ENCODE measurements around the gene MKI67.
"Not testable (repeated sequence)": the region's sequence is repeated elsewhere in the genome, so short reads cannot be mapped to it uniquely, and the experiment has no call there.

MKI67 gene, protein sequence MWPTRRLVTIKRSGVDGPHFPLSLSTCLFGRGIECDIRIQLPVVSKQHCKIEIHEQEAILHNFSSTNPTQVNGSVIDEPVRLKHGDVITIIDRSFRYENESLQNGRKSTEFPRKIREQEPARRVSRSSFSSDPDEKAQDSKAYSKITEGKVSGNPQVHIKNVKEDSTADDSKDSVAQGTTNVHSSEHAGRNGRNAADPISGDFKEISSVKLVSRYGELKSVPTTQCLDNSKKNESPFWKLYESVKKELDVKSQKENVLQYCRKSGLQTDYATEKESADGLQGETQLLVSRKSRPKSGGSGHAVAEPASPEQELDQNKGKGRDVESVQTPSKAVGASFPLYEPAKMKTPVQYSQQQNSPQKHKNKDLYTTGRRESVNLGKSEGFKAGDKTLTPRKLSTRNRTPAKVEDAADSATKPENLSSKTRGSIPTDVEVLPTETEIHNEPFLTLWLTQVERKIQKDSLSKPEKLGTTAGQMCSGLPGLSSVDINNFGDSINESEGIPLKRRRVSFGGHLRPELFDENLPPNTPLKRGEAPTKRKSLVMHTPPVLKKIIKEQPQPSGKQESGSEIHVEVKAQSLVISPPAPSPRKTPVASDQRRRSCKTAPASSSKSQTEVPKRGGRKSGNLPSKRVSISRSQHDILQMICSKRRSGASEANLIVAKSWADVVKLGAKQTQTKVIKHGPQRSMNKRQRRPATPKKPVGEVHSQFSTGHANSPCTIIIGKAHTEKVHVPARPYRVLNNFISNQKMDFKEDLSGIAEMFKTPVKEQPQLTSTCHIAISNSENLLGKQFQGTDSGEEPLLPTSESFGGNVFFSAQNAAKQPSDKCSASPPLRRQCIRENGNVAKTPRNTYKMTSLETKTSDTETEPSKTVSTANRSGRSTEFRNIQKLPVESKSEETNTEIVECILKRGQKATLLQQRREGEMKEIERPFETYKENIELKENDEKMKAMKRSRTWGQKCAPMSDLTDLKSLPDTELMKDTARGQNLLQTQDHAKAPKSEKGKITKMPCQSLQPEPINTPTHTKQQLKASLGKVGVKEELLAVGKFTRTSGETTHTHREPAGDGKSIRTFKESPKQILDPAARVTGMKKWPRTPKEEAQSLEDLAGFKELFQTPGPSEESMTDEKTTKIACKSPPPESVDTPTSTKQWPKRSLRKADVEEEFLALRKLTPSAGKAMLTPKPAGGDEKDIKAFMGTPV (N-terminal part only)

DNA sequence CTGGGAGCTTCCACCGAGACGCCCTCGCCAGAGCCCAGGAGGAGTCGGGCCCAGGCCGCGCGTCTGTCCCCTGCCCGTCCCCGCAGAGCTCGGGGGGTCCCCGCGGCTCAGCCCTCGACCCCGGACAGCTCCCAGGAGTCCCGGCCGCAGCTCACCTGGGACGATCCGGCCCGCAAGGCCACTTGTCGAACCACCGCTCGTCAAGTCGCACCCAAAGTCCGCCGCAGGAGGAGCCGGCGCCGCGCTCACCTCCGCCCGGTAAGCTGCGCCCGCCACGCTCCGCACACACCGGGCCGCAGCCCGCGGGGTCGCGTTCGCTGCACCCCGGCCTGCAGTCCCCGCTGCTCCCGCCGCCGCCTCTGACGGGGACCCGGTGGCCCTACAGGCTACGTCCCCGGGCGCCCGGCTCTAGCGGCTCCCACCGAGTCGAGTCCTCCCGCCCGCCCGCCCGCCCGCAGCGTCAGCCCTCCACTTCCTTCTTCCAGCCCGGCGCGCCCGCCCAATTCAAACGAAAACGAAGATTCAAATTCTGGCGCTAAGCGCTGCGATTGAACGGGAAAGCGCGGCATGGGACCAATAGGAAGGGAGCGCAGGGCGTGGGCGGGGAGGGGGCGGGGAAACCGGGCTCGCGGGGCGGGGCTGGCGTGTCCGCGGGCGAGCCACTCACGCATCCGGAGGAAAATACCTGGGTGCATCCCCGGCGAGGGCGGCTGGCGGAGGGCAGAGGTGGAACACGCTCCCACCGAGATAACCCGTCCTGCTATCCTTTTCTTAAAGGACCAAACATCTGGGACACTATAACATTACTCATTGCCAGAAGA is at the start of gene MKI67:
Gene MKI67, minus strand, starts transcription at position 480 of the 821 bp plus-strand sequence. CDS start 756 bp downstream, outside the sequence.
- Histone ChIP-seq H3K4me1 (ENCODE audit: control insufficient read depth in 1 of 2, insufficient read depth in 2 of 2, low read length in 2 of 2) (peaks cover 12 to 22% of the 10 kb centered on the region in 2 donors), H3K9me3 (ENCODE audit: control insufficient read depth in 1 of 2, low read length in 2 of 2) (no peaks in the 10 kb centered on the region), H3K27me3 (ENCODE audit: control insufficient read depth in 1 of 2, insufficient read depth in 2 of 2, low read length in 2 of 2) (peaks cover 3 to 10% of the 10 kb centered on the region in 2 donors), H3K4me3 (ENCODE audit: low read depth in 1 of 2, low read length in 2 of 2) (peak within 1 kb of the TSS; percentile 72 to 79), H3K36me3 (ENCODE audit: control insufficient read depth in 1 of 2, insufficient read depth in 2 of 2, low read length in 2 of 2) (no peaks in the 10 kb centered on the region), H3K9ac (ENCODE audit: low read depth in 1 of 2, low read length in 2 of 2) (peak within 1 kb of the TSS; percentile 56 to 62), H3K27ac (ENCODE audit: low read depth, low read length) (no peak within 1 kb of the TSS)

DNA sequence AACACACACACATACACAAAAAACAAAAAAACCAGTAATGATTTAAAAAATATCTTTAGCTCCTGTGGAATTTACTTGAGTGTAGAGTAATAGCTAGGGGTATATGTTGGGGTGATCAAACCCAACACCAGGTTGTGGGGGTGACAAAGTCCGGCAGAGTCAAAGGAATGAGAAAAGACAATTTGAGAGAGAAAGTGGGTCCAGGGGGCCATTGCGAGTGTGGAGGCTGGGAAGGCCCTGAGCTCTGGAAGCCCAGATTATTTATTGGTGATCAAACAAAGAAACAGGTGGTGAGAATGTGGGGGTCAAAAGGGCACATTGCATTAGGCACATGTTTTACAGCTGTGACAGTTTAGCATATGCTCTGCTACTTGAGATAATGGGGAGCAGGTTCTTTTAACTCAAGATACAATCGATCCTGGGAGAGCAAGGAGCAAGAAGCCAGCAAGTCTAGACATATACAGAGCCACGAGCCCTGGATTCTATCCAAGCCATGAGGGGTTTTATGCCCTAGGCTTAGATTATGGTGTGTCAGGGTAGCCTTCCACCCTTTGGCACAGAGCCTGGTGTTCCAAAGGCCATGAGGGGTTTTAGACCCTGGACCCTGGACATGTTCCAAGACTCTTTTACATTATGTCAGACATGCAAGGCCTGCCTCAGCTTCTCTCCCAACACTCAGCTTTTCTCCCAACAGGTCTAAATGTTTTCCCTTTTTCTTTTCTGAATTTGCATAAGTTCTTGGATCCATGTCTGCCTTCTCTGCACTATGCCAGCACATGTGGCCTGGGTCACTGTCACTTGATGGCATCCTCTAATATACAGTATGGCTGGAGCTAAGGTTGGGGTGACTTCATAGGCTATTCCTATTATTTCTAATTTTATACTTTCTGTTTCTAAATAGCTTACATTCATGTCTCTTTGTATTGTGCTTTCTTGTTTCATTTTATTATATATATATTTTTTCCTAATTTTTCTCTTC is 48.6 kb upstream of the MKI67 start:
- H3K4me3 ChIP-seq (ENCODE audit: low read depth in 1 of 2, low read length in 2 of 2), result no peak overlapping the region
- no peaks in the 10 kb centered on the region for H3K36me3 ChIP-seq (ENCODE audit: control insufficient read depth in 1 of 2, insufficient read depth in 2 of 2, low read length in 2 of 2)
- H3K27me3 ChIP-seq (ENCODE audit: control insufficient read depth in 1 of 2, insufficient read depth in 2 of 2, low read length in 2 of 2), result no peaks in the 10 kb centered on the region
- no peak overlapping the region for H3K27ac ChIP-seq (ENCODE audit: low read depth, low read length)
- H3K4me1 ChIP-seq (ENCODE audit: control insufficient read depth in 1 of 2, insufficient read depth in 2 of 2, low read length in 2 of 2), result no peaks in the 10 kb centered on the region
- peaks cover 10 to 15% of the 10 kb centered on the region in 2 donors for H3K9me3 ChIP-seq (ENCODE audit: control insufficient read depth in 1 of 2, low read length in 2 of 2)
- no peak overlapping the region for H3K9ac ChIP-seq (ENCODE audit: low read depth in 1 of 2, low read length in 2 of 2)

DNA sequence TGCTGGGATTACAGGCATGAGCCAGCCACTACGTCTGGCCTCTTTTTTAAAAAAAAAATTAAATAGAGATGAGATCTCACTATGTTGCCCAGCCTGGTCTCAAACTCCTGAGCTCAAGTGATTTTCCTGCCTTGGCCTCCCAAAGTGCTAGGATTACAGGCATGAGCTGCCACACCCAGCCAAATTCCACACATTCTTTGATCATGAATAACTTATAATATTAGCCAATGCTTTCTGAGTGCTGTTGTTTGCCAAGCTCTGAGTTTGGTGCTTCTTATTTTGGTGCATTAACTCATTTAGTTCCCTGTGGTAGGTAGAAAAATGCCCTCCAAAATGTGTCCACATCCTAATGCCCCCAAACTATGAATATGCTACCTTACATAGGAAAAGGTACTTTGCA is 47.2 kb upstream of the MKI67 start:
- no peaks in the 10 kb centered on the region for H3K4me1 ChIP-seq (ENCODE audit: control insufficient read depth in 1 of 2, insufficient read depth in 2 of 2, low read length in 2 of 2)
- peaks cover 0 to 7% of the 10 kb centered on the region in 2 donors for H3K27me3 ChIP-seq (ENCODE audit: control insufficient read depth in 1 of 2, insufficient read depth in 2 of 2, low read length in 2 of 2)
- no peak overlapping the region for H3K27ac ChIP-seq (ENCODE audit: low read depth, low read length)
- H3K4me3 ChIP-seq (ENCODE audit: low read depth in 1 of 2, low read length in 2 of 2), result no peak overlapping the region
- no peak overlapping the region for H3K9ac ChIP-seq (ENCODE audit: low read depth in 1 of 2, low read length in 2 of 2)
- H3K9me3 ChIP-seq (ENCODE audit: control insufficient read depth in 1 of 2, low read length in 2 of 2), result peaks cover 10 to 15% of the 10 kb centered on the region in 2 donors
- no peaks in the 10 kb centered on the region for H3K36me3 ChIP-seq (ENCODE audit: control insufficient read depth in 1 of 2, insufficient read depth in 2 of 2, low read length in 2 of 2)

DNA sequence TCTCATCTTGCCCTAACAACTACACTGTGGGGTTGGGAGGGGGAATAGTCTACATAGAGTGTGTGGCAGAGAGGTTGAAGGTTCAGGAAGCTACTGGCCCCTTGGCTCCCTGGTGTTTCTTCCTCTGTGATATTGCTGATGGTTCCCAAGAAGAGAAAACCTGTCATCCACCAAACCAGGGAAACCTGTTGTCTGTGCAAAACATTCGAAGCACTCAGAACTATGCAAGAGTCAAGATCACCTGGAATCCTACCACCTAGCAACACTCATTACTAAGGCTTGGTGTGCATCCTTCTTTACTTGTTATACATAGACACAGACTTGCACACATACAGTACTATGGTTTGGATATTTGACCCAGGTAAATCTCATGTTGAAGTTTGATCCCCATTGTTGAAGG is 46.5 kb upstream of the MKI67 start:
- Histone ChIP-seq H3K9ac (ENCODE audit: low read depth in 1 of 2, low read length in 2 of 2) (no peak overlapping the region), H3K4me3 (ENCODE audit: low read depth in 1 of 2, low read length in 2 of 2) (no peak overlapping the region), H3K27me3 (ENCODE audit: control insufficient read depth in 1 of 2, insufficient read depth in 2 of 2, low read length in 2 of 2) (peaks cover 0 to 7% of the 10 kb centered on the region in 2 donors), H3K9me3 (ENCODE audit: control insufficient read depth in 1 of 2, low read length in 2 of 2) (peaks cover 10 to 15% of the 10 kb centered on the region in 2 donors), H3K27ac (ENCODE audit: low read depth, low read length) (no peak overlapping the region), H3K36me3 (ENCODE audit: control insufficient read depth in 1 of 2, insufficient read depth in 2 of 2, low read length in 2 of 2) (no peaks in the 10 kb centered on the region), H3K4me1 (ENCODE audit: control insufficient read depth in 1 of 2, insufficient read depth in 2 of 2, low read length in 2 of 2) (no peaks in the 10 kb centered on the region)

DNA sequence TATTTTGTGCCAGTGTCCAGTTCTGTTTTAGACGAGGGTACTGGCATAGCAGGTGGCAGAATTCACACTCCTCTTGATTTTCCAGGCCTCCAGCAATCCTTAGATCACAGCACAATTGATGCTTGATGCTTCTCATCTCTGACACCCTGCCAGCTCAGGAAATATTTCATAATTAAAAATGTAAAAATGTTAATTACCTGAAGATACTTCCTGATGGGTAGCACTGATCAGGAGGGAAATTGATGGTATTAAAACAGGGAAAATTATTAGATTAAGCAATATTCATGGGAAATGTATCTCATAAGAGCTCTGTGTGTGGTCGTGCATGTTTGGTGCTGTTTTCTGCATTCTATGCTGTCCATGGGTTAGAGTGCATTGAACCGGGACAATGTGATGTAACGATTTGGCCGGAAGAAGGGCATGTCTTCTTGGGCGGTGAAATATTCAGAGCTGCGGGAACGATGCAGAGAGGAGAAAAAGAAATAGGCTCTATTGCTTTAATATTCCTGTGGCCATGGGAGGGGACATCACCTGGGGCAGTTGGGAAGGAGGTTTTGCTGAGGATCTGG is 43.7 kb upstream of the MKI67 start:
- Histone ChIP-seq H3K9me3 (ENCODE audit: control insufficient read depth in 1 of 2, low read length in 2 of 2) (peaks cover 9 to 15% of the 10 kb centered on the region in 2 donors), H3K9ac (ENCODE audit: low read depth in 1 of 2, low read length in 2 of 2) (no peak overlapping the region), H3K36me3 (ENCODE audit: control insufficient read depth in 1 of 2, insufficient read depth in 2 of 2, low read length in 2 of 2) (no peaks in the 10 kb centered on the region), H3K4me3 (ENCODE audit: low read depth in 1 of 2, low read length in 2 of 2) (no peak overlapping the region), H3K27me3 (ENCODE audit: control insufficient read depth in 1 of 2, insufficient read depth in 2 of 2, low read length in 2 of 2) (peaks cover 0 to 7% of the 10 kb centered on the region in 2 donors), H3K4me1 (ENCODE audit: control insufficient read depth in 1 of 2, insufficient read depth in 2 of 2, low read length in 2 of 2) (no peaks in the 10 kb centered on the region), H3K27ac (ENCODE audit: low read depth, low read length) (no peak overlapping the region)

DNA sequence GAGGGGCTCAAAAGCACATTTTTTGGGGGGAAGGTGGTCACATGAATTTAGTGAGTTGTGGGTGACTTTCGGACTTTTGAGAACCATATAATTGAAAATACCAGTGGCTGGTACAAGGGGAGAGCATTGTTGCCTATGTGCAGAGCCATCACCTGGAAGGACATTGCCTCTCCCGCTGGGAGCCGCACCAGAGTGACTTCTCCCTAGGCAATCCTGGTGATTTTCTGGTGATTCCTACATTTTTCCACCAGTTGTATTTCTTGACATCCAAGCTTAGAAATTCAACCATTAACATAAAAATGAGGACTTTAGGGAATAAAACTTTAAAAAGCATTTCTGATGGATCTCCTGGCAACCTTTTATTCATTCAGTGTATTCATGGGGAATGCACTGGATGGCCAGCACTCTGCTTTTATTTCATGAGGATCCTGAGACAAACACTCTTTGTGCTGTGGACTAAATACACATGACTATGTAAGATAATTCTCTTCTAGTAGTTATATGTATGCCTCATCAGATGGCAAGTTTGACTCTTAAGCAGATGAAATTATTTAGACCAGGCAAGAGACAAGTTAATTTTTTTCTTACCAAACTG is 41.8 kb upstream of the MKI67 start:
- no peak overlapping the region for H3K9ac ChIP-seq (ENCODE audit: low read depth in 1 of 2, low read length in 2 of 2)
- H3K9me3 ChIP-seq (ENCODE audit: control insufficient read depth in 1 of 2, low read length in 2 of 2), result peaks cover 4 to 5% of the 10 kb centered on the region in 2 donors
- no peaks in the 10 kb centered on the region for H3K36me3 ChIP-seq (ENCODE audit: control insufficient read depth in 1 of 2, insufficient read depth in 2 of 2, low read length in 2 of 2)
- H3K27me3 ChIP-seq (ENCODE audit: control insufficient read depth in 1 of 2, insufficient read depth in 2 of 2, low read length in 2 of 2), result peaks cover 0 to 7% of the 10 kb centered on the region in 2 donors
- no peaks in the 10 kb centered on the region for H3K4me1 ChIP-seq (ENCODE audit: control insufficient read depth in 1 of 2, insufficient read depth in 2 of 2, low read length in 2 of 2)
- no peak overlapping the region for H3K27ac ChIP-seq (ENCODE audit: low read depth, low read length)
- no peak overlapping the region for H3K4me3 ChIP-seq (ENCODE audit: low read depth in 1 of 2, low read length in 2 of 2)

DNA sequence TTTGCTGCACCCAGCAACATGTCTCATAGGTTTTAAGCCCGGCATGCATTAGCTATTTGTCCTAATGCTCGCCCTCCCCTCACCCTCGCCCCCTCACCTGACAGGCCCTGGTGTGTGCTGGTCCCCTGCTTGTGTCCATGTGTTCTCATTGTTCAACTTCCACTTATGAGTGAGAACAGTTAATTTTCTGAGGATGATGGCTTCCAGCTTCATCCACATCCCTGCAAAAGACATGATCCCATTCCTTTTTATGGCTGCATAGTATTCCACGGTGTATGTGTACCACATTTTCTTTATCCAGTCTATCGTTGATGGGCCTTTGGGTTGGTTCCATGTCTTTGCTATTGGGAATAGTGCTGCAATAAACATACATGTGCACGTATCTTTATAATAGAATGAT is 40.9 kb upstream of the MKI67 start:
- not testable (repeated sequence) for H3K4me3 ChIP-seq (ENCODE audit: low read depth in 1 of 2, low read length in 2 of 2); H3K27me3 ChIP-seq (ENCODE audit: control insufficient read depth in 1 of 2, insufficient read depth in 2 of 2, low read length in 2 of 2); H3K9me3 ChIP-seq (ENCODE audit: control insufficient read depth in 1 of 2, low read length in 2 of 2); H3K36me3 ChIP-seq (ENCODE audit: control insufficient read depth in 1 of 2, insufficient read depth in 2 of 2, low read length in 2 of 2); H3K9ac ChIP-seq (ENCODE audit: low read depth in 1 of 2, low read length in 2 of 2); H3K27ac ChIP-seq (ENCODE audit: low read depth, low read length); H3K4me1 ChIP-seq (ENCODE audit: control insufficient read depth in 1 of 2, insufficient read depth in 2 of 2, low read length in 2 of 2)

DNA sequence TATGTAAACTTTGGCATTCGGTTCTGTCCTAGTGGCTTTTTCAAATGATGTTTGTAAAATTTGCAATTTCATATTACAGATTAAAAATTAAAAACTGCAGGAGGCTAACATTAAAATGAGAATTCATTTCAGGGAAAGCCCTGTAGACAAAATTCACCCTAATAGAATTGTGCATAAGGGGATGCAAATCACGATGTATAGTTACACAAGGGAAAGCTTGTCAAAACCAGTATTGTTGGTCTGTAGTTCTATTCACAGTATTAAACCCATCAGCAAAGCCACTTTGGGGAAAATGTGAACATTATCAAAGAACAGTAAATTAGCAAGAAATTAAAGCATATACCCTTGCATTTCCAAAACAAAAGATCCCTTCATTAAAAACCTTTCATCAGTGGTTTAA is 39.9 kb upstream of the MKI67 start:
- Histone ChIP-seq H3K27ac (ENCODE audit: low read depth, low read length) (no peak overlapping the region), H3K9ac (ENCODE audit: low read depth in 1 of 2, low read length in 2 of 2) (no peak overlapping the region), H3K27me3 (ENCODE audit: control insufficient read depth in 1 of 2, insufficient read depth in 2 of 2, low read length in 2 of 2) (peaks cover 0 to 7% of the 10 kb centered on the region in 2 donors), H3K9me3 (ENCODE audit: control insufficient read depth in 1 of 2, low read length in 2 of 2) (no peaks in the 10 kb centered on the region), H3K4me1 (ENCODE audit: control insufficient read depth in 1 of 2, insufficient read depth in 2 of 2, low read length in 2 of 2) (no peaks in the 10 kb centered on the region), H3K36me3 (ENCODE audit: control insufficient read depth in 1 of 2, insufficient read depth in 2 of 2, low read length in 2 of 2) (no peaks in the 10 kb centered on the region), H3K4me3 (ENCODE audit: low read depth in 1 of 2, low read length in 2 of 2) (no peak overlapping the region)
